ENCODE data around the gene CPPED1.

CPPED1 gene

DNA sequence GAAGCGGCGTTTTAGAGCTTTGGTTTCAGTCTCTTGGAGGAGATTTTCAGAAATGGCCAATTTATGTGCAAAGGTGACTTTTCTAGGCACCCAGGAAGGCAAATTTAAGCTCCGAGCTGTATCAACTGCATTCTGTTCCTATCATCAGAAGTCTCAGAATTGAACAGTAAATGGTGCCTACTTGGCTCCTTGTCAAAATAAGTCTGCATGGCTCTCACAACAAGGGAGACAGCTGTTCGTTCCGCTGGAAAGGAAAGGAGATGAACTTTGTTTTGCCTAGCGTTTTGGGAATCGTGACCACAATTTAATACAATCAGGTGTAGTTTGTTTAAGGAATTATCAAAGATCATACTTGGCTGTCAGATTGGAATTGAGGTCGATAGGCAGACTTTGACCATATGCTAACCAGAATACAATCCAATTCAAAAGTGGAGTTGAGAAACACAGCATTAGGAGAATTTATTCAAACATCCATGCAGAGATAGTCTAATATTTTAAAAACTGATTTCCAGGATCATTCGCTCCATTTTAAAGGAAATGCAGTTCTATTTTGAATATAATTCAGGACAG, 139.4 kb downstream of the CPPED1 start:
- TF ChIP-seq ZNF548 (tag by site-specific recombination; IDR thresholded peaks at IDR 0.05) (no peak), ZFHX2 (tag by site-specific recombination; conservative IDR thresholded peaks at IDR 0.05) (no peak), ZBTB1 (tag by site-specific recombination; IDR thresholded peaks at IDR 0.05) (no peak), ZEB2 (tag by site-specific recombination; IDR thresholded peaks at IDR 0.05) (no peak)
- TF ChIP-seq, protein P1, sequence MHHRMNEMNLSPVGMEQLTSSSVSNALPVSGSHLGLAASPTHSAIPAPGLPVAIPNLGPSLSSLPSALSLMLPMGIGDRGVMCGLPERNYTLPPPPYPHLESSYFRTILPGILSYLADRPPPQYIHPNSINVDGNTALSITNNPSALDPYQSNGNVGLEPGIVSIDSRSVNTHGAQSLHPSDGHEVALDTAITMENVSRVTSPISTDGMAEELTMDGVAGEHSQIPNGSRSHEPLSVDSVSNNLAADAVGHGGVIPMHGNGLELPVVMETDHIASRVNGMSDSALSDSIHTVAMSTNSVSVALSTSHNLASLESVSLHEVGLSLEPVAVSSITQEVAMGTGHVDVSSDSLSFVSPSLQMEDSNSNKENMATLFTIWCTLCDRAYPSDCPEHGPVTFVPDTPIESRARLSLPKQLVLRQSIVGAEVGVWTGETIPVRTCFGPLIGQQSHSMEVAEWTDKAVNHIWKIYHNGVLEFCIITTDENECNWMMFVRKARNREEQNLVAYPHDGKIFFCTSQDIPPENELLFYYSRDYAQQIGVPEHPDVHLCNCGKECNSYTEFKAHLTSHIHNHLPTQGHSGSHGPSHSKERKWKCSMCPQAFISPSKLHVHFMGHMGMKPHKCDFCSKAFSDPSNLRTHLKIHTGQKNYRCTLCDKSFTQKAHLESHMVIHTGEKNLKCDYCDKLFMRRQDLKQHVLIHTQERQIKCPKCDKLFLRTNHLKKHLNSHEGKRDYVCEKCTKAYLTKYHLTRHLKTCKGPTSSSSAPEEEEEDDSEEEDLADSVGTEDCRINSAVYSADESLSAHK (tag by site-specific recombination; IDR thresholded peaks at IDR 0.05) = no peak
- Histone ChIP-seq H3K27ac (ENCODE audit: extremely low read depth, low read depth, low read length) (no peak overlapping the region), H3K4me3 (ENCODE audit: low read depth, low read length) (no peak overlapping the region), H3K36me3 (ENCODE audit: control insufficient read depth in 2 of 2, insufficient read depth in 1 of 2, low read length in 2 of 2) (no peaks in the 10 kb centered on the region), H3K4me1 (ENCODE audit: control insufficient read depth, insufficient read depth, low read length) (no peaks in the 10 kb centered on the region), H3K9me3 (ENCODE audit: control insufficient read depth, insufficient read depth, low read depth, low read length) (no peaks in the 10 kb centered on the region)
- POLR2A ChIA-PET = no interaction called here
- CTCF ChIA-PET = interaction anchor here (0.6 kb wide), 1 partner anchor 324 kb away, joined by 3 read pairs; no protein-coding TSS in a partner anchor

DNA sequence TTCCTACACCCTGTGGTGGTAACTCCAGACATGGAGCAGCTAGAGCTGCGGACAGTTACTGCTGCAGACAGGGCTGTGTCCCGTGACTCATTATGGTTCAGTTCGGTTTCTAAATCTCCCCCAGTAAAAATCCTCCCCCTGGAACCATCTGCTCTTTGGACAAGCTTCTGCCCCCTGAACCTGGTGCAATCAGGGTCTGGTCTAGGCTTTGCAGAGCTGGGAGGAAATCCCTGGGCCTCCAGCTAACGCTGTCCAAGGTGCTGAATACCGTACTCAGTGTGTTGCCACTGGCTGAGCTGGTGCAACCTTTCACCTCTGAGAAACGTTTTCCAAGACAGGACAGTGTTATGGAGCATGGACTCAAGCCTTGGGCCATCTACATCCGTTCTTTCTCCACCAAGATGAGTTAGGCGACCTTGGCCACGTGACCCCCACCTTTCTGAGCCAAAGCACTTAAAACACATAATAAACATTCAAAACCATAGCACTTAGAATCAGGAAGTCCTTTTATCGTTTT, 142.0 kb downstream of the CPPED1 start:
- H3K36me3 ChIP-seq (ENCODE audit: control insufficient read depth in 2 of 2, insufficient read depth in 1 of 2, low read length in 2 of 2) = no peaks in the 10 kb centered on the region
- ChIA-PET CTCF (interaction anchor here (0.6 kb wide), 1 partner anchor 105 kb away, joined by 3 read pairs; no protein-coding TSS in a partner anchor), POLR2A (no interaction called here)
- TF ChIP-seq, protein P2, sequence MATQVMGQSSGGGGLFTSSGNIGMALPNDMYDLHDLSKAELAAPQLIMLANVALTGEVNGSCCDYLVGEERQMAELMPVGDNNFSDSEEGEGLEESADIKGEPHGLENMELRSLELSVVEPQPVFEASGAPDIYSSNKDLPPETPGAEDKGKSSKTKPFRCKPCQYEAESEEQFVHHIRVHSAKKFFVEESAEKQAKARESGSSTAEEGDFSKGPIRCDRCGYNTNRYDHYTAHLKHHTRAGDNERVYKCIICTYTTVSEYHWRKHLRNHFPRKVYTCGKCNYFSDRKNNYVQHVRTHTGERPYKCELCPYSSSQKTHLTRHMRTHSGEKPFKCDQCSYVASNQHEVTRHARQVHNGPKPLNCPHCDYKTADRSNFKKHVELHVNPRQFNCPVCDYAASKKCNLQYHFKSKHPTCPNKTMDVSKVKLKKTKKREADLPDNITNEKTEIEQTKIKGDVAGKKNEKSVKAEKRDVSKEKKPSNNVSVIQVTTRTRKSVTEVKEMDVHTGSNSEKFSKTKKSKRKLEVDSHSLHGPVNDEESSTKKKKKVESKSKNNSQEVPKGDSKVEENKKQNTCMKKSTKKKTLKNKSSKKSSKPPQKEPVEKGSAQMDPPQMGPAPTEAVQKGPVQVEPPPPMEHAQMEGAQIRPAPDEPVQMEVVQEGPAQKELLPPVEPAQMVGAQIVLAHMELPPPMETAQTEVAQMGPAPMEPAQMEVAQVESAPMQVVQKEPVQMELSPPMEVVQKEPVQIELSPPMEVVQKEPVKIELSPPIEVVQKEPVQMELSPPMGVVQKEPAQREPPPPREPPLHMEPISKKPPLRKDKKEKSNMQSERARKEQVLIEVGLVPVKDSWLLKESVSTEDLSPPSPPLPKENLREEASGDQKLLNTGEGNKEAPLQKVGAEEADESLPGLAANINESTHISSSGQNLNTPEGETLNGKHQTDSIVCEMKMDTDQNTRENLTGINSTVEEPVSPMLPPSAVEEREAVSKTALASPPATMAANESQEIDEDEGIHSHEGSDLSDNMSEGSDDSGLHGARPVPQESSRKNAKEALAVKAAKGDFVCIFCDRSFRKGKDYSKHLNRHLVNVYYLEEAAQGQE (tag by site-specific recombination; IDR thresholded peaks at IDR 0.05) = peak; percentile 96
- TF ChIP-seq ZNF24 (tag by site-specific recombination; IDR thresholded peaks at IDR 0.05) = no peak
- TF ChIP-seq MZF1 (tag by site-specific recombination; IDR thresholded peaks at IDR 0.05; ENCODE audit: borderline replicate concordance) = no peak
- no peak for TF ChIP-seq KLF16 (tag by site-specific recombination; IDR thresholded peaks at IDR 0.05)
- no peak overlapping the region for H3K27ac ChIP-seq (ENCODE audit: extremely low read depth, low read depth, low read length)
- no peaks in the 10 kb centered on the region; the same call in 1 of the 2 replicates for H3K9me3 ChIP-seq (ENCODE audit: control insufficient read depth, insufficient read depth, low read depth, low read length)
- no peak overlapping the region for H3K4me3 ChIP-seq (ENCODE audit: low read depth, low read length)
- no peaks in the 10 kb centered on the region for H3K4me1 ChIP-seq (ENCODE audit: control insufficient read depth, insufficient read depth, low read length)

DNA sequence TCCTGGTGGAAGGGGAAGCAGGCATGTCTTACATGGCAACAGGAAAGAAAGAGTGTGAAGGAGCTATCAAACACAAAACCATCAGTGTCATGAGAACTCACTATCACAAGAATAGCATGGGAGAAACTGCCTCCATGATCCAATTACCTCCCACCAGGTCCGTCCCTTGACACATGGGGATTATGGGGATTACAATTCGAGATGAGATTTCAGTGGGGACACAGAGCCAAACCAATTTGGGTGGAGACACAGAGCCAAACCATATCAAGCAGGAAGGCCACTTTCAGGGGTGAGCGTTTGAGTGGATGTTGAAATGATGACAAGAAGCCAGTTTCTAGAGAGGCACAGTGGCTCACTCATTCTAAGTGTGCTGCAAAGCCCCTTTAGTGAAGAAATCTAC, 143.8 kb downstream of the CPPED1 start:
- CTCF ChIA-PET = no interaction called here
- POLR2A ChIA-PET = no interaction called here
- TF ChIP-seq KLF1 (tag by site-specific recombination; IDR thresholded peaks at IDR 0.05) = no peak
- TF ChIP-seq ZNF23 (tag by site-specific recombination; IDR thresholded peaks at IDR 0.05; ENCODE audit: borderline replicate concordance) = no peak
- no peak for TF ChIP-seq ZNF529 (tag by site-specific recombination; IDR thresholded peaks at IDR 0.05; ENCODE audit: insufficient replicate concordance)
- no peak for TF ChIP-seq KLF10 (tag by site-specific recombination; IDR thresholded peaks at IDR 0.05)
- TF ChIP-seq ZNF266 (tag by site-specific recombination; IDR thresholded peaks at IDR 0.05; ENCODE audit: low read depth) = no peak
- no peak for TF ChIP-seq ZNF654 (tag by site-specific recombination; IDR thresholded peaks at IDR 0.05; ENCODE audit: low read depth)
- TF ChIP-seq ZNF391 (tag by site-specific recombination; IDR thresholded peaks at IDR 0.05; ENCODE audit: borderline replicate concordance, low read depth) = no peak
- no peak for TF ChIP-seq ZNF571 (tag by site-specific recombination; IDR thresholded peaks at IDR 0.05)

More for the DNA sequence above, 143.8 kb downstream of the CPPED1 start:
- H3K27ac ChIP-seq (ENCODE audit: extremely low read depth, low read depth, low read length) = no peak overlapping the region
- no peaks in the 10 kb centered on the region for H3K4me1 ChIP-seq (ENCODE audit: control insufficient read depth, insufficient read depth, low read length)
- H3K9me3 ChIP-seq (ENCODE audit: control insufficient read depth, insufficient read depth, low read depth, low read length) = no peaks in the 10 kb centered on the region; the same call in 1 of the 2 replicates
- H3K36me3 ChIP-seq (ENCODE audit: control insufficient read depth in 2 of 2, insufficient read depth in 1 of 2, low read length in 2 of 2) = no peaks in the 10 kb centered on the region
- H3K4me3 ChIP-seq (ENCODE audit: low read depth, low read length) = no peak overlapping the region
